Endothelial cell of umbilical vein (primary cell): ENCODE measurements around the gene PXMP2. TPM values are rescaled to one million over a fixed set of nuclear protein-coding genes. Genes with fewer than 3 reads are reported as not detected.

Experiments used
- BruUV-seq: library from RNA; stranded (reverse); fragments of 400-500 nt; replicated peaks from 2 replicates; lab custom pipeline; 2021; lab: Mats Ljungman, UMichigan
- CTCF ChIA-PET: fragments of 300-600, 350-600 bp; sonication (Branson Sonifier 250); formaldehyde crosslinking; loops from one replicate; lab custom pipeline; 2021; ENCODE audit warnings: antibody characterized with exemption, inconsistent platforms; lab: Charles Lee
- POLR2A ChIA-PET: fragments of 300-600, 350-600 bp; sonication (Branson Sonifier 250); formaldehyde crosslinking; loops from one replicate; lab custom pipeline; 2021; ENCODE audit warnings: antibody characterized with exemption, inconsistent platforms; lab: Charles Lee
- DNase-seq: peaks from one replicate; pipeline ENCODE4 v3.0.0-alpha.2; 2011; ENCODE audit warnings: low read depth, low spot score
- FAIRE-seq: peaks from 2 replicates; lab custom pipeline; 2011; peaks lifted over from hg19 to GRCh38; lab: Jason Lieb, UNC
- H2AFZ ChIP-seq: 2 replicates; pipeline ENCODE4 v1.6.0; 2012; ENCODE audit warnings: low read depth, low read length, control low read depth, inconsistent platforms
- H3K27ac ChIP-seq: 2 replicates; pipeline ENCODE4 v1.5.1; 2011; ENCODE audit warnings: low read depth, mild to moderate bottlenecking, control low read depth, low read length, moderate library complexity; ENCODE audit not compliant: insufficient read depth
- H3K27me3 ChIP-seq, 2 experiments: 2 replicates each; pipeline versions ENCODE4 v1.6.0 to v1.6.1; 2011; ENCODE audit warnings: low read length in 2 of 2, mixed read lengths in 1 of 2; ENCODE audit not compliant: control insufficient read depth in 2 of 2, insufficient read depth in 2 of 2
- H3K36me3 ChIP-seq, 2 experiments: 2 replicates in 1 of 2; 3 replicates in 1 of 2; pipeline ENCODE4 v1.5.1; 2011; ENCODE audit warnings: low read length in 2 of 2, mild to moderate bottlenecking in 1 of 2, moderate library complexity in 1 of 2; ENCODE audit not compliant: control insufficient read depth in 2 of 2, insufficient read depth in 2 of 2; ENCODE audit errors: extremely low read depth in 1 of 2
- H3K4me1 ChIP-seq: 3 replicates; pipeline ENCODE4 v1.5.1; 2011; ENCODE audit warnings: mild to moderate bottlenecking, low read length; ENCODE audit not compliant: control insufficient read depth, insufficient read depth; ENCODE audit errors: extremely low read depth
- H3K4me2 ChIP-seq: 2 replicates; pipeline ENCODE4 v1.6.1; 2011; ENCODE audit warnings: low read length, control low read depth, mixed read lengths; ENCODE audit not compliant: insufficient read depth
- H3K4me3 ChIP-seq, 3 experiments: fragments of 200-600 bp in 1 of 3; sonication (generic), shearing (Covaris generic) in 1 of 3; replicated peaks in 1 of 3; 2 replicates each; pipeline ENCODE4 v1.5.1; 2011 to 2016; ENCODE audit warnings: control low read depth in 3 of 3, low read length in 3 of 3, mild to moderate bottlenecking in 2 of 3, inconsistent platforms in 1 of 3, low read depth in 1 of 3, moderate library complexity in 1 of 3; ENCODE audit not compliant: insufficient read depth in 1 of 3
- H3K79me2 ChIP-seq: 2 replicates; pipeline ENCODE4 v1.6.0; 2012; ENCODE audit warnings: low read length, inconsistent platforms; ENCODE audit not compliant: control insufficient read depth, insufficient read depth
- H3K9ac ChIP-seq: replicated peaks from 2 replicates; pipeline ENCODE3; 2011; ENCODE audit warnings: low read length, control low read depth; ENCODE audit not compliant: insufficient read depth; ENCODE audit errors: extremely low read depth
- H3K9me1 ChIP-seq: replicated peaks from 3 replicates; pipeline ENCODE4 v1.6.0; 2011; ENCODE audit warnings: mild to moderate bottlenecking, low read length; ENCODE audit not compliant: control insufficient read depth, insufficient read depth; ENCODE audit errors: extremely low read depth
- H3K9me3 ChIP-seq: replicated peaks from 2 replicates; pipeline ENCODE4 v1.5.1; 2012; ENCODE audit warnings: low read length, inconsistent platforms; ENCODE audit not compliant: control insufficient read depth, insufficient read depth
- H4K20me1 ChIP-seq: replicated peaks from 2 replicates; pipeline ENCODE3; 2011; ENCODE audit warnings: mild to moderate bottlenecking, low read length; ENCODE audit not compliant: control insufficient read depth, insufficient read depth; ENCODE audit errors: extremely low read depth
- EZH2 ChIP-seq: IDR thresholded peaks from 2 replicates; pipeline ENCODE4 v1.6.1; 2012; ENCODE audit warnings: borderline replicate concordance, low read depth, mild to moderate bottlenecking, moderate library complexity, low read length, inconsistent platforms; ENCODE audit not compliant: severe bottlenecking
- FOS ChIP-seq: IDR thresholded peaks from 2 replicates; pipeline ENCODE4 v1.6.1; 2011; ENCODE audit warnings: mild to moderate bottlenecking, low read length, moderate library complexity, borderline replicate concordance; ENCODE audit not compliant: insufficient read depth
- GATA2 ChIP-seq: IDR thresholded peaks from 2 replicates; pipeline ENCODE4 v1.7.0; 2011; ENCODE audit warnings: low read depth, mild to moderate bottlenecking, moderate library complexity, mixed read lengths, low read length; ENCODE audit not compliant: insufficient read length, insufficient read depth
- JUN ChIP-seq: IDR thresholded peaks from 2 replicates; pipeline ENCODE4 v1.6.1; 2011; ENCODE audit warnings: borderline replicate concordance, low read depth; ENCODE audit not compliant: insufficient read length, insufficient read depth
- MYC ChIP-seq: IDR thresholded peaks from one replicate; pipeline ENCODE4 v1.6.1; 2011; ENCODE audit warnings: mild to moderate bottlenecking, low read depth, low read length
- POLR2A ChIP-seq: IDR thresholded peaks from 2 replicates; pipeline ENCODE4 v1.6.1; 2012; ENCODE audit warnings: low read depth, mild to moderate bottlenecking, control low read depth, low read length
- POLR2AphosphoS5 ChIP-seq: IDR thresholded peaks from 2 replicates; pipeline ENCODE4 v1.6.1; 2012; ENCODE audit warnings: low read depth, mild to moderate bottlenecking, control low read depth, low read length, moderate library complexity; ENCODE audit not compliant: insufficient read depth
- dilution Hi-C: fragments of 300-500 bp; cut with MboI; formaldehyde crosslinking; loops from one replicate; pipeline ENCODE4 v1.15.0; 2019; ENCODE audit warnings: low sequenced_read_pairs; ENCODE audit not compliant: extremely low pct_ligation_motif_present
- intact Hi-C: fragments of 100-400 bp; cut with micrococcal nuclease; formaldehyde crosslinking; loops from one replicate; pipeline ENCODE4 v1.10.0; 2022
- polyA plus RNA-seq, 4 experiments: library from polyadenylated mRNA; depleted of rRNA in 3 of 4; stranded (reverse) in 3 of 4; unstranded in 1 of 4; fragments of >200 nt; gene quantifications; 2 replicates each; pipeline versions ENCODE4 v1.2.1 to v1.2.3, GENCODE V29; 2011 to 2012; ENCODE audit warnings: missing spikeins in 1 of 4
- total RNA-seq: library from RNA; stranded (reverse); gene quantifications from 2 replicates; pipeline ENCODE4 v1.2.3, GENCODE V29; 2021
- TF ChIP-seq, protein P1 (sequence below): IDR thresholded peaks from 2 replicates; pipeline ENCODE4 v1.6.1; 2011; ENCODE audit not compliant: insufficient read depth, insufficient read length
- TF ChIP-seq, protein P2 (sequence below), 2 donors: IDR thresholded peaks; 1 replicate in 1 of 2; 2 replicates in 1 of 2; pipeline ENCODE4 v1.5.1; 2011; ENCODE audit warnings: low read length in 2 of 2, mild to moderate bottlenecking in 2 of 2, moderate library complexity in 2 of 2, control low read depth in 1 of 2, inconsistent platforms in 1 of 2, low read depth in 1 of 2; ENCODE audit not compliant: insufficient read depth in 1 of 2; ENCODE audit errors: extremely low read depth in 1 of 2

PXMP2 gene
- total and polyA plus RNA-seq, 2 donors (not counting 3 experiments of a cell fraction or from before 2014, with no cell fraction given) = 24.0 to 31.5 TPM

DNA sequence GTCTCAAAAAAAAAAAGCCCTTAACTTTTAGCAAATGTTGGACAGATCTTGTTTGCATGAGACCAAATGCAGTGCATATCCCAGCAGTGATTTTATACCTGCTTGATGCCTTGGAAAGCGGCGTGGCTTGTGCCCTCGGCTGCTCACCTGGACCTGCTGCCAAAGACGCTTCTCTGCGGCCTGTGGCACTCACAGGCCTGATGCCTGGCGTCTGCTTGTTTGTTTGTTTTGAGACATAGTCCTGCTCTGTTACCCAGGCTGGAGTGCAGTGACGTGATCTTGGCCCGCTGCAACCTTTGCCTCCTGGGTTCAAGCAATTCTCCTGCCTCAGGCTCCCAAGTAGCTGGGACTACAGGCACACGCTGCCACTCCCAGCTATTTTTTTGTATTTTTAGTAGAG is 28.5 kb downstream of the PXMP2 start:
- Histone ChIP-seq H3K36me3 (peaks cover 4 to 36% of the 10 kb centered on the region in 2 experiments), H4K20me1 (no peaks in the 10 kb centered on the region), H3K4me1 (peaks cover 5% of the 10 kb centered on the region), H3K4me3 (no peak overlapping the region), H3K27me3 (no peaks in the 10 kb centered on the region), H3K9me1 (no peaks in the 10 kb centered on the region), H3K9me3 (no peaks in the 10 kb centered on the region), H3K27ac (no peak overlapping the region), H3K4me2 (no peak overlapping the region), H2AFZ (no peak overlapping the region), H3K9ac (no peak overlapping the region), H3K79me2 (peaks cover 39% of the 10 kb centered on the region)
- TF ChIP-seq POLR2A (no peak), POLR2AphosphoS5 (no peak), GATA2 (no peak), MYC (no peak), FOS (no peak), JUN (no peak), EZH2 (no peak)
- TF ChIP-seq, protein P1, sequence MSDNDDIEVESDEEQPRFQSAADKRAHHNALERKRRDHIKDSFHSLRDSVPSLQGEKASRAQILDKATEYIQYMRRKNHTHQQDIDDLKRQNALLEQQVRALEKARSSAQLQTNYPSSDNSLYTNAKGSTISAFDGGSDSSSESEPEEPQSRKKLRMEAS = no peak
- TF ChIP-seq, protein P2, sequence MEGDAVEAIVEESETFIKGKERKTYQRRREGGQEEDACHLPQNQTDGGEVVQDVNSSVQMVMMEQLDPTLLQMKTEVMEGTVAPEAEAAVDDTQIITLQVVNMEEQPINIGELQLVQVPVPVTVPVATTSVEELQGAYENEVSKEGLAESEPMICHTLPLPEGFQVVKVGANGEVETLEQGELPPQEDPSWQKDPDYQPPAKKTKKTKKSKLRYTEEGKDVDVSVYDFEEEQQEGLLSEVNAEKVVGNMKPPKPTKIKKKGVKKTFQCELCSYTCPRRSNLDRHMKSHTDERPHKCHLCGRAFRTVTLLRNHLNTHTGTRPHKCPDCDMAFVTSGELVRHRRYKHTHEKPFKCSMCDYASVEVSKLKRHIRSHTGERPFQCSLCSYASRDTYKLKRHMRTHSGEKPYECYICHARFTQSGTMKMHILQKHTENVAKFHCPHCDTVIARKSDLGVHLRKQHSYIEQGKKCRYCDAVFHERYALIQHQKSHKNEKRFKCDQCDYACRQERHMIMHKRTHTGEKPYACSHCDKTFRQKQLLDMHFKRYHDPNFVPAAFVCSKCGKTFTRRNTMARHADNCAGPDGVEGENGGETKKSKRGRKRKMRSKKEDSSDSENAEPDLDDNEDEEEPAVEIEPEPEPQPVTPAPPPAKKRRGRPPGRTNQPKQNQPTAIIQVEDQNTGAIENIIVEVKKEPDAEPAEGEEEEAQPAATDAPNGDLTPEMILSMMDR (IDR thresholded peaks at IDR 0.05; ENCODE audit: extremely low read depth in 1 of 2, insufficient read depth in 1 of 2, low read depth in 1 of 2, low read length in 2 of 2) = no peak
- CTCF ChIA-PET = no interaction called here
- dilution Hi-C loops = no loop called here
- BruUV-seq = no TSS peak
- FAIRE-seq = no peak
- no peak for DNase-seq
- intact Hi-C loops = no loop called here
- POLR2A ChIA-PET = no interaction called here
